Subcutaneous abdominal adipose tissue (tissue), 5 donors: Measurements from ENCODE around the gene C6orf15.

Experiments used
- H3K27ac ChIP-seq: one replicate; pipeline ENCODE4 v1.7.0; 2013; ENCODE audit warnings: low read depth, mild to moderate bottlenecking, inconsistent platforms, low read length, moderate library complexity
- H3K27me3 ChIP-seq, 5 donors: one replicate each; pipeline ENCODE4 v1.7.0; 2013; ENCODE audit warnings: low read length in 5 of 5, inconsistent platforms in 1 of 5; ENCODE audit not compliant: control insufficient read depth in 5 of 5, insufficient read depth in 4 of 5
- H3K36me3 ChIP-seq, 5 donors: one replicate each; pipeline ENCODE4 v1.7.0; 2013; ENCODE audit warnings: low read length in 5 of 5; ENCODE audit not compliant: control insufficient read depth in 5 of 5, insufficient read depth in 5 of 5
- H3K4me1 ChIP-seq, 5 donors: one replicate each; pipeline ENCODE4 v1.7.0; 2013; ENCODE audit warnings: low read length in 5 of 5, mild to moderate bottlenecking in 3 of 5, moderate library complexity in 1 of 5; ENCODE audit not compliant: control insufficient read depth in 5 of 5, insufficient read depth in 5 of 5
- H3K4me3 ChIP-seq, 5 donors: one replicate each; pipeline ENCODE4 v1.7.0; 2013; ENCODE audit warnings: low read length in 5 of 5, low read depth in 1 of 5
- H3K9ac ChIP-seq, 5 donors: one replicate each; pipeline ENCODE4 v1.7.0; 2013; ENCODE audit warnings: low read length in 5 of 5, mild to moderate bottlenecking in 4 of 5, moderate library complexity in 3 of 5
- H3K9me3 ChIP-seq, 5 donors: one replicate each; pipeline ENCODE4 v1.7.0; 2013; ENCODE audit warnings: low read length in 5 of 5; ENCODE audit not compliant: control insufficient read depth in 5 of 5
- donor health status: healthy.
- donor health status: healthy.
- donor health status: healthy.
- donor health status: healthy.
- donor health status: healthy.

C6orf15 gene

DNA sequence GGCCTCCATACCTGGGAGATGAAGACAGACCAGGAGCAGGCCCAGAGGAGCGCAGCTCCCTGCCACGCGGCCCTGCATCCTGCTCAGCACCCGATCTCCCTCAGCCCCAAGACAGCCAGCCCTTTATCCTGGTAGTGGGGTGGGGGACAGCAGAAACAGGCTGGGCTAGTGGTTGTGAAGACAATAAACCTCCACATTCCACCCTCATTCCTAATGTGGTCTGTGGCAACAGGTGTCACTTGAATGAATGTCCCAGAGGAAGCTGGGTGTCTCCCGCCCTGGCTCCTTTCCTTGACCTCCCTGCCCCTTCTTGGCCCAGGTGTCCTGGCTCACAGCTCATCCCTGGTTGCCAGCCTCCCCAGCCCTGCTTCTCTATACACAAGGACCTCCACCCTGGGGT, at the start of gene C6orf15:
TSS of gene C6orf15 (minus strand) at position 98 of the 400 bp plus-strand sequence. CDS start at position 78, 20 bp downstream.
- Histone ChIP-seq H3K27ac (no peak within 1 kb of the TSS), H3K9me3 (no peaks in the 10 kb centered on the region), H3K4me3 (no peak within 1 kb of the TSS), H3K4me1 (peaks cover 5 to 39% (median 32%) of the 10 kb centered on the region in 5 donors), H3K36me3 (no peaks in the 10 kb centered on the region), H3K27me3 (peaks cover 0 to 20% (median 11%) of the 10 kb centered on the region in 5 donors), H3K9ac (no peak within 1 kb of the TSS)

DNA sequence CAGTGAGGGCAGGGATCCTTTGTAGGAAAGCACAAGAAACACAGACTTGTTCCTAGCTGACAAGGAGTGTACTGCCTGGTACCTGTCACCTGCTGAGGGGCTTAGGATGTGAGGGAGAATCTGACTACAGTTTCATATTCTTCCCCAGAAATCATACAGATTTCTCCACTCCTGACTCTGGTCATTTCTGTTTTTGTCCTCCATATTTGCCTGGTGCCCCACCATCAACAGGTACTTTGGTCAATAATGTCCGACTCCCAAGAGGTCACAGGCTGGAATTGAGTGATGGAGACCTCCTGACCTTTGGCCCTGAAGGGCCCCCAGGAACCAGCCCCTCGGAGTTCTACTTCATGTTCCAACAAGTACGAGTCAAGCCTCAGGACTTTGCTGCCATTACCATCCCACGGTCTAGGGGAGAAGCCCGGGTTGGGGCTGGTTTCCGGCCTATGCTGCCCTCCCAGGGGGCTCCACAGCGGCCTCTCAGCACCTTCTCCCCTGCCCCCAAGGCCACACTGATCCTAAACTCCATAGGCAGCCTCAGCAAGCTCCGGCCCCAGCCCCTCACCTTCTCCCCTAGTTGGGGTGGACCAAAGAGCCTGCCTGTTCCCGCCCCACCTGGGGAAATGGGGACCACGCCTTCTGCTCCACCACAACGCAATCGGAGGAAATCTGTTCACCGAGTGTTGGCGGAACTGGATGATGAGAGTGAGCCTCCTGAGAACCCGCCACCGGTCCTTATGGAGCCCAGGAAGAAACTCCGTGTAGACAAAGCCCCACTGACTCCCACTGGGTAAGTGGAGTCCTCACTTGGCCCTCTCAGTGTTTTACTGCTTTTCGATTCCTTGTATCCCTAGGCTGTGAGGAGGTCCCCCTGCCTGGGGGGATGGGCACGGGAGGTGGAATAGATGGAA, 49.1 kb upstream of the C6orf15 start:
- Histone ChIP-seq H3K4me3 (no peak overlapping the region), H3K9ac (no peak overlapping the region), H3K36me3 (peaks cover 0 to 14% (median 8%) of the 10 kb centered on the region in 5 donors), H3K4me1 (peaks cover 7 to 21% (median 17%) of the 10 kb centered on the region in 5 donors), H3K27me3 (peaks cover 0 to 5% (median 0%) of the 10 kb centered on the region in 5 donors), H3K27ac (no peak overlapping the region), H3K9me3 (no peaks in the 10 kb centered on the region)

DNA sequence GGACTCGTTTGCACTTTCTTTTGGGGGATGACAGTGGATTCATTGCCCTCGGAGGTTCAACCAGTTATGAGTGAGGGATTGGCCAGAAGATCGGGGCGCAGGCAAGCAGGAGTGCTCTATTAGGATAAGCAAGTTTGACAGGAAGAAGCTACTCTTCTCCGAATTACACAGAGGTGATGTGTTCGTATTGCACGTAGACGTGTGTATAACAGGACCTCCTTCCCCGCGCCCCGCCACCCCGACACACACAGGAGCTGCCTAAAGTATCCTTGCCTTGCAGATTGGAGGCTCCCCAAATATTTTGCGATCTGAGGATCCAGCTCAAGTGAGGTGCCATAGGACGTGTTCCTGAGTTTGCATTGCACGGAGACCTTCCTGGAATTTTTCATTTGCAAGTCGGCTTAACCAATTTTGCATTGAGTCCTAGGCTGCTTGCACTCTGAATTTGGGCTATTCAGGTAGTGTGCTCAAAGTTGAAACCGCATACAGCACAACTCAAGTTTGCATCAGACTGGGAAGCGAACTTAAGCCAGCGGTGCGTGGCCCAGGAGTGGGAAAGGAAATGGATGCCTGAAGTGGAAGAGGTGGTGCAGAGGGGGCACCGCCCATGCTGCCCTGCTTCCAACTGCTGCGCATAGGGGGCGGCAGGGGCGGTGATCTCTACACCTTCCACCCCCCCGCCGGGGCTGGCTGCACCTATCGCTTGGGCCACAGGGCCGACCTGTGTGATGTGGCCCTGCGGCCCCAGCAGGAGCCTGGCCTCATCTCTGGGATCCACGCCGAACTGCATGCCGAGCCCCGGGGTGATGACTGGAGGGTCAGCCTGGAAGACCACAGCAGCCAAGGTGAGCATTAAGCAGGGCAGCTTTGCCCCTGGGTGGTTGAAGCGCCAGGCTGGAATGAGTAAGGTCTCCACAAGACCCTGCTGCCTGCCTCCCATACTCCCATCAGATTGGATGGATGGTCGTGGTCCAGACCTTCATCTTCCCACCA, 46.8 kb upstream of the C6orf15 start:
- peaks cover 0 to 21% (median 13%) of the 10 kb centered on the region in 5 donors for H3K36me3 ChIP-seq
- H3K27me3 ChIP-seq: peaks cover 0 to 5% (median 0%) of the 10 kb centered on the region in 5 donors
- H3K4me3 ChIP-seq: peak overlapping the region; percentile 73 to 89 (median 86)
- no peaks in the 10 kb centered on the region for H3K9me3 ChIP-seq
- no peak overlapping the region for H3K27ac ChIP-seq
- peak overlapping the region in 4 of 5 donors; percentile 53 to 84 (median 66) for H3K9ac ChIP-seq
- peaks cover 7 to 21% (median 17%) of the 10 kb centered on the region in 5 donors for H3K4me1 ChIP-seq

DNA sequence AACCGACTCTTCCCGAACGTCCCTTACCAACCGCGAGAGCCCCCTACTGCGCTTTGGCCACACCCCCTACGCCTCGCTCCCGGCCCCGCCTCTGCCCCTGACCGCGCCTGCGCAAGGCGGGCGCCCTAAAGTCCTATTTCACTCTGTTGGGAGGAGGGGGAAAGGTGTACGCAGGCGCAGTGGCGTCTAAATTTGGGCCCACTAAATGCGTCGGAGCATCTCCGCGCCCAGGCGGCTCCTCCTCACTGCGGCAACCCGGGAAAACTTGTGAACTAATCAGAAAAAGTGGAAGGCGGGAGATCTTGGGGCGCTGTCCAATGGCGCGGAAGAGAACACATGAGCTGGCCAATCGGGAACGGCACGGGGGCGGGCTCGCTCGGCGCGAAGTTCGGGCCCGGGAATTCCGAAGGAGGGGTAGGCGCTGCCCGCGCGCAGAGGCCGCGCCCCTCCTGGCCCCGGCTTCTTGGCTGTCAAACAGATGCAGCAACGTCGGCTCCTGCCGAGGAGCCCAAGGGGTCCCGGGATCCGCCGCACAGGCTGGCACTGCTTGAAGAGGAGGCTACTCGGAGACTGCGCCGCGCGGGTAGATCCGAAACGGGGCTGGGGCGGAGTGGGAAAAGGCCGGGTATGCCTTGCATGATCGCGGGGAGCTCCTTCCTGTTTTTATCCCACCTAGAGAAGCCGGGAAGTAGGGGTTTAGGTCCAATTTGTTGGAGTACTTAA, 45.9 kb upstream of the C6orf15 start, which contains the start of gene TCF19:
TSS of gene TCF19 (plus strand) at position 450 of the 723 bp plus-strand sequence. CDS start 881 bp downstream, outside the sequence.
- Histone ChIP-seq H3K27me3 (peaks cover 0 to 5% (median 0%) of the 10 kb centered on the region in 5 donors), H3K27ac (peak within 1 kb of the TSS; percentile 30)

DNA sequence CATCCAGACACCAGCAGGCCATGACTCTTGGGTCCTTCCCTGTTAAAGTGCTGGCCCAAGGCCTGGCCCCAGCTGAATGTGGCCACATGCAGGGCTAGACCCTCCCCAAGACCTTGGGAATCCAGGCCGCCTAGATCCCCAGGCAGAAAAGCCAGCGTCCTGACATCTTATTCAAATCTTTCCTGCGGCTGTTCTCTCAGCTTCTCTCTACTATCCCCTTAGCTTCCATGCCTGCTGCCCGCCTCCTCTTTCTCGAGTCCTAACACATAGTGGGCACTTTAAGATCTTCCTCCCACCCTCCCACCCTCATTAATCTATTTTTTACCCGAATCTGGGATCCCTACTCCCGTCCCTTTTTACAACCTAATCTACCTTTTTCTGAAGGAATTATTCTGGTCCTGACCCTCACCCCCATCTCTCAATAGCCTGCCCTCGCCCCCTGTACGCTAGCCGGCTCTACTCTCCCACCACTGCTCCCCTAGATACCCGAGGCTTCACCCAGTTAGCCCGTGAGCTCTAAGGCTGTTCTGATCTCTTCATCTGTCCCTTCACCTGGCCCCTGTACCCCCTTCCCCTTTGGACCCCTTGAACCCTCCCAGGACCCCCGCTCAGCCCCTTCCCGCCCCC, 45.3 kb upstream of the C6orf15 start, which contains the start of gene CCHCR1:
TSS of gene CCHCR1 (minus strand) at position 290 of the 627 bp plus-strand sequence. CDS start at position 88, 202 bp downstream.
- Histone ChIP-seq H3K27ac (peak within 1 kb of the TSS; percentile 30), H3K4me1 (peaks cover 7 to 21% (median 17%) of the 10 kb centered on the region in 5 donors), H3K9ac (peak within 1 kb of the TSS in 4 of 5 donors; percentile 74 to 84 (median 80)), H3K4me3 (peak within 1 kb of the TSS; percentile 73 to 89 (median 87)), H3K27me3 (peaks cover 0 to 5% (median 0%) of the 10 kb centered on the region in 5 donors), H3K9me3 (no peaks in the 10 kb centered on the region), H3K36me3 (peaks cover 0 to 25% (median 12%) of the 10 kb centered on the region in 5 donors)

More for the DNA sequence above, 45.9 kb upstream of the C6orf15 start, which contains the start of gene TCF19:
- peaks cover 0 to 27% (median 13%) of the 10 kb centered on the region in 5 donors for H3K36me3 ChIP-seq
- peak within 1 kb of the TSS in 4 of 5 donors; percentile 74 to 84 (median 80) for H3K9ac ChIP-seq
- peaks cover 7 to 21% (median 17%) of the 10 kb centered on the region in 5 donors for H3K4me1 ChIP-seq
- no peaks in the 10 kb centered on the region for H3K9me3 ChIP-seq
- H3K4me3 ChIP-seq: peak within 1 kb of the TSS; percentile 73 to 89 (median 87)

DNA sequence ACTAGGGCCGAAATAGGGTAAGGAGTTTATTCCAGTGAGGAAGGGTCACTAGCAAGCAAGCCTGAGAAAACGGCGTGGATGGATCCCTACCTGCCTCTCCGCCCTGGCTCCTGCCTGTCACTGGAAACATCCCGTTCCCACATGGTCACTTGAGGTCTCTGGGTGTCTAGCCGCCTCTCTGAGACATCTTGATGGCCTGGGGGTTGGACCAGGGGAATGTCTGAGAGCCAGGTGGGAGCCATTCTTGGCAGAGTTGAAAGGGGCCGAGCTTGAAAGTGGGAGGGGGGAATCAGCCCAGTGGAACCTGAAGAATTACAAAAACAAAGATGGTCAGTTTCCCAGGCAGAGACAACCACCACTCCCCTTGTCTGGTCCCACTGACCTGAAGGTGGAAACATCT, 44.3 kb upstream of the C6orf15 start:
- Histone ChIP-seq H3K4me1 (peaks cover 7 to 21% (median 17%) of the 10 kb centered on the region in 5 donors), H3K9me3 (no peaks in the 10 kb centered on the region), H3K27me3 (peaks cover 0 to 5% (median 0%) of the 10 kb centered on the region in 5 donors), H3K4me3 (no peak overlapping the region), H3K27ac (no peak overlapping the region), H3K9ac (peak overlapping the region in 1 of 5 donors; percentile 17), H3K36me3 (peaks cover 0 to 17% (median 12%) of the 10 kb centered on the region in 5 donors)

DNA sequence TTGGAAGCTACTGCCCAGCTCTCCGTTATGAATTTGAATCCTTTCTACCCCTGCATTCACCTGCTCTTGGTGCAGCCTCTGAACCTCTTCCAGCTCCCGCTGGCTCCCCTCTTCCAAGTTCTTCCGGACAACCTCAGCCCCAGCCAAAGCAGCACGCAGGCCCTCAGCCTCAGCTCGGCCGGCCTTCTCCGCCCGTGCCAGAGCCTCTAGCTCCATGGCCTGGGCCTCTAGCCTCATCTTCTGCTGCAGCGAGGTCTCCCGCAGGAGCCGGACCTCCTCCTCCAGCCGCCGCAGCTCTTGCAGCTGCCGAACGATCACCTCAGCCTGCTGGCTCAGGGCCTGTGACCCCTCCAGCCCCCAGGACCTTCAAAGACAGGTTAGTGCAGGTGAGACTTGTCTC, 42.1 kb upstream of the C6orf15 start:
- H3K27ac ChIP-seq: no peak overlapping the region
- H3K9me3 ChIP-seq: no peaks in the 10 kb centered on the region
- H3K4me1 ChIP-seq: peaks cover 4 to 17% (median 14%) of the 10 kb centered on the region in 5 donors
- peaks cover 0 to 2% (median 0%) of the 10 kb centered on the region in 5 donors for H3K27me3 ChIP-seq
- H3K9ac ChIP-seq: no peak overlapping the region
- H3K4me3 ChIP-seq: no peak overlapping the region
- H3K36me3 ChIP-seq: peaks cover 0 to 35% (median 27%) of the 10 kb centered on the region in 5 donors

DNA sequence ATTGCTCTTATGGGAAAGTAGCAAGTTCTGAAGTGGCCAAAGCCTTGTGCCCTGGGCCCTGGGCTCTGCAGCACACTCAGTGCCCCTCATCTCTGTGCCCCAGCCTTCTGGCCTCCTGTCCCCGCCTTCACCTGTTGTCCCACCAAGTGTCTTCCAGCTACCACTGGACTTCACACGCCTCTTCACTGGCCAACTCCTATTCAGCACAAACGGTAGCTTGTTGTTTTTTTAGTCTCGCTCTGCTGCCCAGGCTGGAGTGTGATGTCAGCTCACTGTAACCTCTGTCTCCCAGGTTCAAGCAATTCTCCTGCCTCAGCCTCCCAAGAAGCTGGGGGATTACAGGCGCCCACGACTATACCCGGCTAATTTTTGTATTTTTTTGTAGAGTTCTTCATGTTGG, 40.4 kb upstream of the C6orf15 start:
- H3K27ac ChIP-seq: no peak overlapping the region
- no peak overlapping the region for H3K9ac ChIP-seq
- no peak overlapping the region for H3K4me3 ChIP-seq
- peaks cover 0 to 43% (median 32%) of the 10 kb centered on the region in 5 donors for H3K36me3 ChIP-seq
- H3K9me3 ChIP-seq: no peaks in the 10 kb centered on the region
- H3K27me3 ChIP-seq: no peaks in the 10 kb centered on the region
- H3K4me1 ChIP-seq: peaks cover 2 to 6% (median 4%) of the 10 kb centered on the region in 5 donors
